GM19324 (cell line): ENCODE data around the gene DLGAP4.
"Not testable (repeated sequence)": the region's sequence is repeated elsewhere in the genome, so short reads cannot be mapped to it uniquely, and the experiment has no call there.

Source experiments
- ATAC-seq: cut with Tn5 transposase; IDR thresholded peaks from one replicate; pipeline ENCODE4 v1.9.1; 2021; ENCODE audit warnings: mild to moderate bottlenecking, moderate library complexity; ENCODE audit not compliant: unreplicated experiment, low FRiP score

The DLGAP4 gene

DNA sequence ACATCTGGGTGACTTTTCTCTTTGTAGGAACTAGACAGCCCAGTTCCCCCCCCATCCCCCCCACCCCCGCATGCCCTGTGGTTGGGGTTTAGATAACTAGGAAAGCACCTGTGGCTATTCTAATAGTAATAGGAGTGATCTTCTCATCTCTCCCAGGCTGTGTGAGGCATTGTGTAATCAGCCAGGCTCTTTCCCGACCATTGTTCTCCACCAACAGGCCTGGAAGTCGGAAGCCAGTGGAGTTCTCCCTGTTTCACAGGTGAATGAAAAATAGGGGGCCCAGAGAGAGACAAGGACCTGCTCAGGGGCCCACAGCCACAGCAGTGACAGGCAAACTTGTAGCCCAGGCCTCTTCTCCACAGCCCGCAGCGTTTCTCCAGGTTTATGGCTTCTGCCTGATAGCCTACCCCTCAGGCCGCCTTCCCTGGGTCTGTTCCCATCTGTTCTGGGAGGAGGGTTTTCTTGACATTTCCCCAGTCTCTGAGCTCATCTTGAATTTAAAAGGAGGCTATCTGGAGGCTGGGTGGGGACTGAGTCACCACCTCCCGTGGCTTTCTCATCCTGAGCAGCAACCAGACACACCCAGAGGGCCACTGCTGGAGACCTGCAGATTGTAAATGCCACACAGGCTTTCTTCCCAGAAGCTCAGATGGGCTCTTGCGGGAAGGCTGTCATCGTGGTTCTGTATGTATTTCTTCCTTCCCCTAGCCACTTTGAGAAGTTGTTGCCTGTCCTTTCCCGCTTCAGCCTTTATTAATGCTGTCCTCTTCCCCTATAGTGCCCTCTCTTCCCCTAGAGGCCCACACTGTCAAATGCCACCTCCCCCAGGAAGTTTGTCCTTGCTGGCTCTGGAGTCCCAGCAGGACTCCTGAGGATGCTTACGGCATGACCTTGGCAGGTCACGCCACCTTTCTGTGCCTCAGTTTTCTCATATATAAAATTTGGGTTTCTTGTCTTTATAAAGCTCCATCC, 159.3 kb downstream of the DLGAP4 start:
- ATAC-seq: no peak

DNA sequence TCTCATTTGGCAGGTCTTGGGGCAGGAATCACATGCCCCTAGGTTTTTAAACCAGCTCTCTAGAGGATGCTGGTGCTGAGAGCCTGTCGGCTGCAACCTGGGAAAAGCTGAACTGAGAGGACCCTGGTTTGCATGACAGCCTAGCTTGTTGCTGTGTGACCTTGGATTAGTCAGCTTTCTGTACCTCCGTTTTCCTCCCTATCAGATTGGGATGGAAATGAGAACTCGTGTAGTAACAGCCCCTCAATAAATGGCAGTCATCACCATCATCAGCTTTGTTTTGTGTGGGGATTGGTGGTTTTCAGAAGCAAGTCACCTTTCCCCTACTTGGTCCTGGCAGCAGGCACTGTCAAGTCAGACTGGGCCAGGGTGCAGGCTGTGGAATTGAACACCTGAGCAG, 159.9 kb downstream of the DLGAP4 start:
- no peak for ATAC-seq

GRCh38 chr20:36467076-36467999, 161.2 kb downstream of the DLGAP4 start:
- no peak for ATAC-seq

DNA sequence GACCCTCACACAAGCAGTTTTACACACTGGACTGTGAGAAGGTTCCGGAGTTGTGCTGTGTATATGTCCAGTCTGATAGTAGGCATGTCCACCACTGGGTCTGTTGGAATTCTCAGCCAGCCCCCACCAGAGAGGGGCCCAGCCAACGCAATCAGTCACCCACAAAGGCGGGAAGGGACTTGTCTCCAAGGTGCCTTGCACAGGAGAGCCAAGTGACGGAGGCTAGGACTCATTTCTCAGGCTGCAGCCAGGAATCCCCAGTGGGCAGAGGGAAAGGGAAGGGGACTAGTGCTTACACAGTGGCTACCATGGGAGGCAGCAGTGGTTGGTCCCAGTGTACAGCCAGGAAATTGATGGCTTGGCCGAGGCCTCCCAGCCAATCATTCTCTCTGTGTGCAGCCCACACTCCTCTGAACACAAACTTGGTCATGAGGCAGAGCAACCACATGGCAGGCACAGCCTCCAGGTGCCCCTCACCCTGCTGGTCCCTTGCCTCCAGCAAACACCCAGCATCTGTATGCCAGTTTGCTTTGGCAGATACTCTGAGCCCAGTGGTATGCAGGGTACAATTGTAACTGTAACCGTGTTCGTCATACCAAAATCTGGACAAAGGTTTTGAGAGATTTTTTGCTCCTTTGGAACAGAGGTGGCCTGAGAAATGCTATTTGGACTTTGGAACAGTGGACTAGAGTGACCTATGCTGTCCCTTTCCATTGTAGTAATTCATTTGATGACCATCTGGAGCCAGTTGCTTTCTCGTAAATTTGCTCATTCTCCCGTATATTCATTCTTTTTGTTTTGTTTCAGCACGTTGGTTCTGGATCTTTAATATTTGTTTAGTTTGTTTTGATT, 162.2 kb downstream of the DLGAP4 start:
- ATAC-seq: no peak

GRCh38 chr20:36469973-36470372, 163.8 kb downstream of the DLGAP4 start:
- no peak for ATAC-seq

- no peak for ATAC-seq
Measured at GRCh38 chr20:36471885-36472636, 165.9 kb downstream of the DLGAP4 start.

GRCh38 chr20:36472637-36473090, 166.5 kb downstream of the DLGAP4 start:
- no peak for ATAC-seq

- ATAC-seq: no peak
Measured at GRCh38 chr20:36473164-36473563, 167.0 kb downstream of the DLGAP4 start.

DNA sequence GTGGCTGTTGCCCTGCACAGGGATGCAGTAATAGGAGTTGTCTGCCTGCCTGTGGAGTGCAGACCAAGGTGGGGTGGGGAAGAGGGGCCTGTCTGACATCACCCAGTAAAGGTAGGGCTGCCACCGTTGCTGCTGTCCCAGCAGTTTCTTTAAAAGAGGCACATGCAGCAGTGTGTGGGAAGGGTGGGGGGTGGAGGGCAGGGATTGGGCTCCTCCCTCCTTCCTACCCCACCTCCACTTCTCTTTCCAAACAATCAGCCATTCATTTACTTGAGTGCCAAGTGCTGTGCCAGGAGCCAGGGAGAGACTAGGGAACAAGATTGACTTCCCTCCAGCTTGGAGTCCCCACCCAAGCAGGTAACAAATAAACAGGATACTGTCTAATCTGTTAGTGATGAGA, 168.4 kb downstream of the DLGAP4 start:
- ATAC-seq: no peak

GRCh38 chr20:36475054-36475453, 168.9 kb downstream of the DLGAP4 start:
- ATAC-seq: not testable (repeated sequence)

- no peak for ATAC-seq
Measured at GRCh38 chr20:36477475-36477874, 171.3 kb downstream of the DLGAP4 start.

GRCh38 chr20:36478137-36478905, 172.2 kb downstream of the DLGAP4 start:
- ATAC-seq: no peak

DNA sequence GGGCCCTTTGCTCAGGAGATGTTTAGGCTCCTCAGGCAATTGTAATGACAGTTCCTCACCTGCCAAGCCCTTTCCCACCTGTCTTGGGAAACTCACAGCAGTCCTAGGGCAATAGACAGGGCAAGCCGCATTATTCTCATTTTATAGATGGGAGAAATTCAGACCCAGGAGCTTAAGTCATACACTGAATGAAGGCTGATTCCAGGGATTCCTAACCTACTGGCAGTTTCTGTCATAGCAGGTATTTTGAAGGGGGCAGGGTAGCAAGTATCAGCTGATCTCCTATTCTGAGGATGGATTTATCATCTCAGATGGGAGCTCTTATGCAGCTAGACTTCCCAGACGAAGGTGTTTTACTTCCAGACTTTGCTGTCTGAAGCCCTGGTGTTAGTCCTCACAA, 173.8 kb downstream of the DLGAP4 start:
- ATAC-seq: no peak

GRCh38 chr20:36480456-36481048, 174.4 kb downstream of the DLGAP4 start:
- no peak for ATAC-seq

- no peak for ATAC-seq
Measured at GRCh38 chr20:36481380-36482043, 175.4 kb downstream of the DLGAP4 start.

DNA sequence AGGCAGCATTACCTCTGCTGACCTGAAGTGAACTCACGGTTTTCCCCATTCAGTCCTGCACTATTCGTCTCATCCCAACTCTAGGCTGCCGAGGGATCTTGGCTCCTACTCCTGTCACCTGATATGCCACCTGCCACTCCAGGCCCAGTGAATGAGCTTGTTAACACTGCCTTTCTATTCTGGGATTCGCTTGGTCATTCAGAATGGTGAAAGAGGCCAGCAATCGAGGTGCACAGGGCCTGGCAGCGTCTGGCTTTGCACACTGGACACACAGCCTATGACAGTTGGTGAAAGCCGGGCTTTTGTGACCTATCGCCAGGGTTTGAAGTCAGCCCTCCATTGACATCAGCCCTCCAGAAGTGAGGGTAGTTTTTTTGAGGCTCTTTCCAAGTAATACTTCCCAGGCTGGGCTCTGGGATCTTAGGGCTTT, 175.9 kb downstream of the DLGAP4 start:
- no peak for ATAC-seq

DNA sequence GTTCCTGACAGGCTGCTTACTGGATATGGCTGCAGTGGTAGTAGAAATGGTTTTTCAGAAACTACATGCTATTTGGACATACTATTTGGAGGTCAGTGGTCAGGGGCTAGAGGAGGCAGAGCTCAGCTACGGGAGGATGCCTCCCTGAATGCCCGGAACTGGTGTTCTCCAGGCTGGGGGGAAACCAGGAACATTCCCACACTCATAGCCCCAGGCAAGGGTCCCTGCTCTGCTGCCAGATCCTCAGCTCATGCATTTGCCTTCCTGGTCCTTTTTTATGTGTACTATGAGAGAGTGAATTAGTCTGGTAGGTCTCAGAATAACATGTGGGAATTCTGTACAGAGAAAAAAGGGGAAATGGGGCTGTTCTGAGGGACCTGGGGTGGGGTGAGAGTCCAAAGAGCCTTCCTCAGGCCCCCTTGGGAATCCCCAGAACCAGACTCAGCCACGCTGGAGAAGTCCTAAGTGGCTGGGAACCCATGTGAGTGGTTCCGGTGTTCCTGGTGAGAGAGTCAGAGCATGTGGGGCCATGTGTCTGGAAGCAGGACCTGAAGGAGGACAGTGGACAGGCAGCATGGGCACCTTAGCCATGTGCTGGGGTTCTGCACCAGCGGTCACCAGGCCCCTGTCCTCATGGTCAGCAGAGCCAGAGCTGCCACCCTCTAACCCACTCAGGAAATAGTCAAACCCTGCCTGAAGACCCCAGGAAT, 177.2 kb downstream of the DLGAP4 start:
- no peak for ATAC-seq
